Astrocyte (in vitro differentiated cells and primary cell): ENCODE data around the gene GPR75. TPM values are rescaled to one million over a fixed set of nuclear protein-coding genes. Genes with fewer than 3 reads are reported as not detected.
"Not testable (repeated sequence)": the region's sequence is repeated elsewhere in the genome, so short reads cannot be mapped to it uniquely, and the experiment has no call there.

Experiments
- DNase-seq: peaks from one replicate; pipeline ENCODE4 v3.0.0-alpha.2; 2010; ENCODE audit warnings: low read depth
- FAIRE-seq: peaks from 2 replicates; lab custom pipeline; 2011; peaks lifted over from hg19 to GRCh38; lab: Jason Lieb, UNC
- H2AFZ ChIP-seq: 2 replicates; pipeline ENCODE4 v1.6.0; 2012; ENCODE audit warnings: low read depth, low read length, inconsistent platforms
- H3K27ac ChIP-seq: 2 replicates; pipeline ENCODE4 v1.5.1; 2011; ENCODE audit warnings: low read depth, low read length, inconsistent platforms
- H3K27me3 ChIP-seq: 2 replicates; pipeline ENCODE4 v1.6.0; 2011; ENCODE audit warnings: low read length, inconsistent platforms; ENCODE audit not compliant: insufficient read depth
- H3K36me3 ChIP-seq: 2 replicates; pipeline ENCODE4 v1.5.1; 2011; ENCODE audit warnings: low read length, inconsistent platforms; ENCODE audit not compliant: insufficient read depth
- H3K4me1 ChIP-seq: 2 replicates; pipeline ENCODE4 v1.5.1; 2011; ENCODE audit warnings: low read length, inconsistent platforms; ENCODE audit not compliant: insufficient read depth
- H3K4me2 ChIP-seq: 2 replicates; pipeline ENCODE4 v1.6.0; 2012; ENCODE audit warnings: low read length, inconsistent platforms
- H3K4me3 ChIP-seq: 2 replicates; pipeline ENCODE4 v1.5.1; 2011; ENCODE audit warnings: low read depth, mild to moderate bottlenecking, low read length, inconsistent platforms; ENCODE audit not compliant: insufficient read depth
- H3K79me2 ChIP-seq: 2 replicates; pipeline ENCODE4 v1.6.0; 2012; ENCODE audit warnings: mild to moderate bottlenecking, low read length, inconsistent platforms; ENCODE audit not compliant: insufficient read depth
- H3K9ac ChIP-seq: 2 replicates; pipeline ENCODE4 v1.6.0; 2012; ENCODE audit warnings: mild to moderate bottlenecking, low read length, inconsistent platforms
- H3K9me3 ChIP-seq: 2 replicates; pipeline ENCODE4 v1.5.1; 2012; ENCODE audit warnings: low read depth, mild to moderate bottlenecking, low read length, inconsistent platforms; ENCODE audit not compliant: insufficient read depth
- H4K20me1 ChIP-seq: 2 replicates; pipeline ENCODE4 v1.6.0; 2012; ENCODE audit warnings: low read length, inconsistent platforms; ENCODE audit not compliant: insufficient read depth
- H3K27ac Mint-ChIP-seq: one replicate; pipeline ENCODE4 v1.8.0; 2021; ENCODE audit warnings: mild to moderate bottlenecking, mixed read lengths; ENCODE audit not compliant: unreplicated experiment
- H3K27me3 Mint-ChIP-seq: one replicate; pipeline ENCODE4 v1.8.0; 2021; ENCODE audit warnings: low read depth, mixed read lengths; ENCODE audit not compliant: unreplicated experiment
- H3K36me3 Mint-ChIP-seq: one replicate; pipeline ENCODE4 v1.8.0; 2021; ENCODE audit warnings: low read depth, mixed read lengths; ENCODE audit not compliant: unreplicated experiment
- H3K4me1 Mint-ChIP-seq: one replicate; pipeline ENCODE4 v1.8.0; 2021; ENCODE audit warnings: low read depth, mixed read lengths; ENCODE audit not compliant: unreplicated experiment
- H3K4me3 Mint-ChIP-seq: one replicate; pipeline ENCODE4 v1.8.0; 2021; ENCODE audit warnings: mild to moderate bottlenecking, moderate library complexity, mixed read lengths; ENCODE audit not compliant: unreplicated experiment
- H3K9me3 Mint-ChIP-seq: one replicate; pipeline ENCODE4 v1.8.0; 2021; ENCODE audit warnings: mild to moderate bottlenecking, mixed read lengths; ENCODE audit not compliant: unreplicated experiment
- CTCF ChIP-seq: IDR thresholded peaks from 2 replicates; pipeline ENCODE4 v1.5.1; 2011; ENCODE audit warnings: low read depth, mild to moderate bottlenecking, inconsistent platforms, low read length, moderate library complexity; ENCODE audit not compliant: insufficient read depth
- EZH2 ChIP-seq: IDR thresholded peaks from 2 replicates; pipeline ENCODE4 v1.6.1; 2012; ENCODE audit warnings: mild to moderate bottlenecking, low read length, inconsistent platforms; ENCODE audit not compliant: insufficient read depth
- total RNA-seq: library from RNA; stranded (reverse); gene quantifications from 2 replicates; pipeline ENCODE4 v1.2.1, GENCODE V29; 2021

GPR75 gene
- total RNA-seq, 1 donor from 2014 or later: 5.0 TPM

- Mint-ChIP-seq H3K4me3 (no peak overlapping the region), H3K27ac (no peak overlapping the region), H3K27me3 (no peaks in the 10 kb centered on the region), H3K36me3 (peaks cover 7% of the 10 kb centered on the region), H3K9me3 (no peaks in the 10 kb centered on the region), H3K4me1 (no peaks in the 10 kb centered on the region)
- Histone ChIP-seq H3K36me3 (peaks cover 4% of the 10 kb centered on the region), H2AFZ (no peak overlapping the region), H3K4me3 (no peak overlapping the region), H3K79me2 (no peaks in the 10 kb centered on the region), H3K27me3 (no peaks in the 10 kb centered on the region), H3K27ac (no peak overlapping the region), H3K4me2 (no peak overlapping the region), H3K9me3 (no peaks in the 10 kb centered on the region), H3K4me1 (no peaks in the 10 kb centered on the region), H3K9ac (no peak overlapping the region), H4K20me1 (peaks cover 15% of the 10 kb centered on the region)
- TF ChIP-seq CTCF: no peak
- TF ChIP-seq EZH2: no peak
- no peak for FAIRE-seq
- no peak for DNase-seq
These were observed 11.7 kb downstream of the GPR75 start for GRCh38 chr2:53848062-53848461.

GRCh38 chr2:53843595-53843994 is 16.2 kb downstream of the GPR75 start:
- DNase-seq: no peak
- Mint-ChIP-seq H3K36me3 (peaks cover 7% of the 10 kb centered on the region), H3K27me3 (no peaks in the 10 kb centered on the region), H3K9me3 (peaks cover 4% of the 10 kb centered on the region), H3K4me3 (no peak overlapping the region), H3K4me1 (no peaks in the 10 kb centered on the region), H3K27ac (peak overlapping the region; percentile 47)
- TF ChIP-seq CTCF: no peak
- no peak for TF ChIP-seq EZH2
- FAIRE-seq: no peak
- Histone ChIP-seq H3K36me3 (no peaks in the 10 kb centered on the region), H3K27ac (no peak overlapping the region), H3K9me3 (no peaks in the 10 kb centered on the region), H3K9ac (no peak overlapping the region), H3K4me3 (no peak overlapping the region), H4K20me1 (no peaks in the 10 kb centered on the region), H3K79me2 (no peaks in the 10 kb centered on the region), H3K4me2 (no peak overlapping the region), H3K27me3 (no peaks in the 10 kb centered on the region), H3K4me1 (no peaks in the 10 kb centered on the region), H2AFZ (no peak overlapping the region)

- Mint-ChIP-seq H3K27me3 (no peaks in the 10 kb centered on the region), H3K4me3 (no peak overlapping the region), H3K36me3 (peaks cover 5% of the 10 kb centered on the region), H3K4me1 (no peaks in the 10 kb centered on the region), H3K27ac (no peak overlapping the region), H3K9me3 (peaks cover 4% of the 10 kb centered on the region)
- no peaks in the 10 kb centered on the region for H3K79me2 ChIP-seq
- H3K4me2 ChIP-seq: no peak overlapping the region
- no peak overlapping the region for H2AFZ ChIP-seq
- no peaks in the 10 kb centered on the region for H3K4me1 ChIP-seq
- TF ChIP-seq EZH2 (no peak), CTCF (no peak)
- no peaks in the 10 kb centered on the region for H3K36me3 ChIP-seq
- H3K4me3 ChIP-seq: no peak overlapping the region
- no peak for DNase-seq
- no peaks in the 10 kb centered on the region for H3K27me3 ChIP-seq
- H3K9ac ChIP-seq: no peak overlapping the region
- H3K27ac ChIP-seq: no peak overlapping the region
- FAIRE-seq: no peak
- no peaks in the 10 kb centered on the region for H4K20me1 ChIP-seq
- no peaks in the 10 kb centered on the region for H3K9me3 ChIP-seq
These were observed 16.9 kb downstream of the GPR75 start for GRCh38 chr2:53842891-53843290.

- FAIRE-seq, H3K4me1 Mint-ChIP-seq, H2AFZ ChIP-seq, H3K36me3 ChIP-seq, H3K27ac Mint-ChIP-seq, DNase-seq, H3K4me1 ChIP-seq, H3K79me2 ChIP-seq, H3K27me3 Mint-ChIP-seq, H4K20me1 ChIP-seq, H3K9me3 ChIP-seq, H3K4me2 ChIP-seq, H3K27me3 ChIP-seq, H3K9ac ChIP-seq, H3K27ac ChIP-seq, H3K4me3 ChIP-seq, H3K9me3 Mint-ChIP-seq, H3K36me3 Mint-ChIP-seq, H3K4me3 Mint-ChIP-seq: not testable (repeated sequence)
These were observed 18.1 kb downstream of the GPR75 start for GRCh38 chr2:53841651-53842050.
